ENCODE results near the gene IQCM. TPM values are rescaled to one million over a fixed set of nuclear protein-coding genes. Genes with fewer than 3 reads are reported as not detected.
"Not testable (repeated sequence)": the region's sequence is repeated elsewhere in the genome, so short reads cannot be mapped to it uniquely, and the experiment has no call there.

Gene IQCM
- total RNA-seq, 1 donor from 2014 or later, result 0.94 TPM

DNA sequence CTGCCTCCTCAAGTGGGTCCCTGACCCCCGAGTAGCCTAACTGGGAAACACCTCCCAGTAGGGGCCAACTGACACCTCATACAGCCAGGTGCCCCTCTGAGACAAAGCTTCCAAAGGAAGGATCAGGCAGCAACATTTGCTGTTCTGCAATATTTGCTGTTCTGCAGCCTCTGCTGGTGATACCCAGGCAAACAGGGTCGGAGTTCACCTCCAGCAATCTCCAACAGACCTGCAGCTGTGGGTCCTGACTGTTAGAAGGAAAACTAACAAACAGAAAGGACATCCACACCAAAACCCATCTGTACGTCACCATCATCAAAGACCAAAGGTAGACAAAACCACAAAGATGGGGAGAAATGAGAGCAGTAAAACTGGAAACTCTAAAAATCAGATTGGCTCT lies 347.0 kb downstream of the IQCM start:
- DNase-seq (ENCODE audit: low read depth), result not testable (repeated sequence)

- no peak for DNase-seq (ENCODE audit: low read depth)
Measured at GRCh38 chr4:149466446-149466845, 349.2 kb downstream of the IQCM start.

DNA sequence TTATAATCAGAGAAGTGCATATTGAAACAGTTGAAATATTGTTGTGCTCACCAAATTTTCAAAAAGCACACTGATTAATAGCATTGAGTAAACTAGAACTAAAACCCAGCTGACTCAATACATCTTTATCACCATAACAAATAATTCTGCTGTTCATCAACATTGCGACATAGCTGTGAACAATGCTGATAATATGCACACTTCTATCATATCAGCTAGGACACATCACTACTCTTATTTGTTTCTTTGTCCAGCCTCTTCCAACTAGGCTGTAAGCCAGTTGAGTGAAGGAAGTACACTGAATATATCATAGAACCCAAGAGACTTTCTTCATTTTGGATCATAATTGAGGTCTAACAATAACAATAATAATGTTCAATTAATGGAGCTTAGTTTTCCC lies 349.7 kb downstream of the IQCM start:
- DNase-seq (ENCODE audit: low read depth), result peak; percentile 13

- no peak for DNase-seq (ENCODE audit: low read depth)
Measured at GRCh38 chr4:149443537-149443936, 372.1 kb downstream of the IQCM start.

GRCh38 chr4:149441338-149441737 lies 374.3 kb downstream of the IQCM start:
- peak; percentile 73 for DNase-seq (ENCODE audit: low read depth)

- no peak for DNase-seq (ENCODE audit: low read depth)
Measured at GRCh38 chr4:149426461-149426860, 389.2 kb downstream of the IQCM start.

- peak; percentile 78 for DNase-seq (ENCODE audit: low read depth)
Measured at GRCh38 chr4:149409555-149409962, 406.1 kb downstream of the IQCM start.

- peak; percentile 98 for DNase-seq (ENCODE audit: low read depth)
Measured at GRCh38 chr4:149409146-149409545, 406.5 kb downstream of the IQCM start.

- DNase-seq (ENCODE audit: low read depth), result no peak
Measured at GRCh38 chr4:149404143-149404542, 411.5 kb downstream of the IQCM start.

- DNase-seq (ENCODE audit: low read depth), result no peak
Measured at GRCh38 chr4:149403081-149403480, 412.6 kb downstream of the IQCM start.

GRCh38 chr4:149398993-149399392 lies 416.6 kb downstream of the IQCM start:
- no peak for DNase-seq (ENCODE audit: low read depth)

GRCh38 chr4:149370785-149371420 lies 444.7 kb downstream of the IQCM start:
- peak; percentile 75 for DNase-seq (ENCODE audit: low read depth)

DNA sequence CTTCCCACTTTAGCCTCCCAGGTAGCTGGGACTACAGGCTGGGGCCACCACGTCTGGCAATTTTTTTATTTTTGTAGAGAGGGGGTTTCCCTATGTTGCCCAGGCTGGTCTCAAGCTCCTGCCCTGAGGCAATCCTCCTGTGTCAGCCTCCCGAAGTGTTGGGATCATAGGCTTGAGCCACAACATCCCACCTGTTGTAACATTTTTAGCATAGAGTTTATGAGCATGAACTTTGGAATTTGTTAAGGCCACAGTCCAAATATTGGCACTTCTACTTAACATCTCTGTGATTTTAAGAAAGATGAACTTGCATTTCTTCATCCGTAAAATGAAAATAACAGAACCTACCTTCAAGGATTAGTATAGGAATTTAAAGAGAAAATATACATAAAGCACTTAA lies 445.6 kb downstream of the IQCM start:
- DNase-seq (ENCODE audit: low read depth), result peak; percentile 79

- DNase-seq (ENCODE audit: low read depth), result no peak
Measured at GRCh38 chr4:149353241-149353640, 462.4 kb downstream of the IQCM start.

GRCh38 chr4:149349541-149349940 lies 466.1 kb downstream of the IQCM start:
- DNase-seq (ENCODE audit: low read depth), result no peak

DNA sequence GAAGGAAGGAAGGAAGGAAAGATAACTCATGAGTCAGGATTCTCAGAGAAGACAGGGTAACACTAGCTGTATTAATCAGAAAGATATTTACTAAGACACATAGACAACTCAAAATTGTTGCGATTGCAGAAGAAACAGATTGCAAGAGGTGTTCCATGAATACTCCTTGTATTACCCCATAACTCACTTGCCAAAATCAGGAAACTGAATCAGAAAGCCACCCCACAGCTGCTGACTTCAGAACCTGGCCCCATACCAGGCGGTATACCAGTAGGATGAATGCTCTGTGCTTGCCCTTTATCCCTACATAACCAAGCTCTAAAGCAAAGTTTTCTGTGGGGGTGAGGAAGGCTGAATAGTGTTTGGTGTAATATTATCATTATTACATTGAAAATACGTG lies 468.5 kb downstream of the IQCM start:
- no peak for DNase-seq (ENCODE audit: low read depth)

DNA sequence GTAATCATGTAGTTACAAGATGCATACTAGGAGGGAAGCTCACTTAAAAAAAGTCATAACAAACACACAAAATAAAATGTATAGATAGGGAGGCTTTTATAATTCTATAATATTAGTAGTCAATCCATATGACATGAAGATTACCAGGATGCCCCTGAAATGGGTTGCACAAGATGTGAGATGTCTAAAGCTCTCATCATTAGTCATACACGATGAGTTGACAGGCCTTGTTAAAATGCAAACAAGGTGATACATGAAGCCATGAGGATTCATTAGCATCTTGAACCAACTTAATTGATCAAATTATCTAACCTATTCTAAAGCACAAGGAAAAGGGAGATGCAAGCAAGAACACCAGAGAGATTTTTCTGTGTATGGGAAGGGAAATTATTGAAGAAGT lies 470.2 kb downstream of the IQCM start:
- DNase-seq (ENCODE audit: low read depth), result no peak

DNA sequence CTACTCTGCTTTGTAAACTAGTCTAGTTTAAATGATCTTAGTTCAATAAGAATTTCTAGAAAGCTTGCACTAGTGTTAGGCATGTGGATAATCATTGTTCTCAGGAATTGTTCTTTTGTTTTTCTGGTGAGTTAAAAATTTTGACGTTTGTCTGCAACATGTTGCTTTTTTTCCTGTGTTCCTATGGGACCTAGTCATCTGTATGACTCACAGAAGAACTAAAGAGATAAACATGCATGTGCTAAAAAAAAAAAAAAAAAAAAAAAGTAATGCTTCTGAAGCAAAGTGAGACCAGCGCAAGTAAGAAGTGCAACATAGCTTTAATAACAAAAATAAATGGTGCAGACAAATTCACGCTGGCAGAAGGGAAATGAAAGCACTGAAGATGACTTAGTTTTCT lies 471.2 kb downstream of the IQCM start:
- peak; percentile 32 for DNase-seq (ENCODE audit: low read depth)

GRCh38 chr4:149343614-149344013 lies 472.0 kb downstream of the IQCM start:
- DNase-seq (ENCODE audit: low read depth), result no peak

- not testable (repeated sequence) for DNase-seq (ENCODE audit: low read depth)
Measured at GRCh38 chr4:149341117-149341516, 474.5 kb downstream of the IQCM start.

- DNase-seq (ENCODE audit: low read depth), result no peak
Measured at GRCh38 chr4:149328161-149328560, 487.5 kb downstream of the IQCM start.

DNA sequence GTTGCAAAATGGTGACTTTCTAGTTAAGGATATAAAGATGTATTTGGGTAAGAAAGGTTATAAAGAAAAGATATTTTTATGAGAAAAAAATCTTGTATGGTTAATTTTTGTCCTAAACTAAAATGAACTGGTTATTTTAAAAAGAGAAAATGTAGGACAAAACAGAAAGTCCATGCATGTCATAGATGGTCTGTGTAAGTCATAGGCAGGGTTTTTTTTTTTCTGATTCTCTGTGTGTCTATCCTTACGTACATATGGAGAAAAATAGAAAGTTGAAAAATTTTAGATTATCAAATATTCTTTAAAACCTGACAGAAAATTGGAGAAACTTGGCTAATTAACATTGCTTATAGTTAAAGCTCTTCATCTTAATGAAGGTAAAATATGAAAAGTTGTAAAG lies 493.4 kb downstream of the IQCM start:
- DNase-seq (ENCODE audit: low read depth), result no peak

DNA sequence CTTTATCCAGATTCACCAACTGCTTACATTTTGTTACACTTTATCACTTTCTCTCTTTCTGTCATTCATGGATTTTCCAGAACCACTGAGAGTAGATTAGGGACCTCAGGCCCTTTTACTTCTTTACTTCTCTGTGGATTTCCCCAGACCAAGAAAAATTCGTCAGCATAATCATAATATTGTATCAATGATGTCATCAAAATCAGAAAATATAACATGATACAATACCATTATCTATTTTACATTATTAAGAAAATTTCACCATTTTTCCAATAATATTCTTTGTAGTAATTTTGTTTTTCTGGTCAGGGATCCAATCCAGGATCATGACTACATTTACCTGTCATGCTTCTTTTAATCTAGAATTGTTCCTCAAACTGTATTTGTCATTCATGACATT lies 494.2 kb downstream of the IQCM start:
- DNase-seq (ENCODE audit: low read depth), result no peak

DNA sequence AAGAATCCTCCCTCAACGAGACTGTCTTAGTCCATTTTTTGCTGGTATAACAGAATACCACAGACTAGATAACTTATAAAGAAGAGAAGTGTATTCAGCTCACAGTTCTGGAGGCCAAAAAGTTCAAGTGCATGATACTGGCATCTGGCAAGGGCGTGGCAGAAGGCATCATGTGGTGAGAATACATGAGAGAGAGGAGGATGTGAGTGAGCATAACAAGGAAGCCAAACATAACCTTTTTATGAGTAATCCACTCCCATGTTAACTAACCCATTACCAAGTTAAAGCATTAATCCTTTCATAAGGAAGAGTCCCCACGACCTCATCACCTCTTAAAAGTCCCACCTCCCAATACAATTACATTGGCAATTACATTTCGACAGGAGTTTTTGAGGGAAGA lies 504.6 kb downstream of the IQCM start:
- peak; percentile 27 for DNase-seq (ENCODE audit: low read depth)
